Naive thymus-derived CD4-positive, alpha-beta T cell (primary cell): ENCODE measurements around the gene RPL38. TPM values are rescaled to one million over a fixed set of nuclear protein-coding genes. Genes with fewer than 3 reads are reported as not detected.
A peak's percentile ranks its signal among the peaks of the same experiment; 100 is the strongest.

Source experiments
- ATAC-seq: fragments of 150-1000 bp; cut with Tn5 transposase; 2 replicates; pipeline ENCODE4 v1.10.0; 2021; ENCODE audit warnings: mild to moderate bottlenecking, moderate library complexity
- CTCF ChIA-PET: fragments of 350-600 bp; sonication (Branson Sonifier 250); formaldehyde crosslinking; loops from one replicate; lab custom pipeline; 2021; ENCODE audit warnings: antibody characterized with exemption; lab: Charles Lee
- POLR2A ChIA-PET: fragments of 350-600 bp; sonication (Branson Sonifier 250); formaldehyde crosslinking; loops from one replicate; lab custom pipeline; 2021; ENCODE audit warnings: antibody characterized with exemption, inconsistent platforms; lab: Charles Lee
- DNase-seq, 9 donors: peaks; one replicate each; pipeline versions ENCODE4 v3.0.0 to v3.0.0-alpha.2; 2020 to 2022; ENCODE audit warnings: mixed read lengths in 1 of 9
- H3K27ac ChIP-seq: one replicate; pipeline ENCODE4 v1.7.0; 2013; ENCODE audit warnings: mild to moderate bottlenecking, low read depth, low read length, moderate library complexity
- H3K27me3 ChIP-seq, 2 donors: one replicate each; pipeline ENCODE4 v1.7.0; 2013; ENCODE audit warnings: low read length in 2 of 2, mild to moderate bottlenecking in 2 of 2, moderate library complexity in 2 of 2; ENCODE audit not compliant: control insufficient read depth in 2 of 2, insufficient read depth in 2 of 2
- H3K36me3 ChIP-seq, 3 experiments: 1 replicate in 2 of 3; 2 replicates in 1 of 3; pipeline ENCODE4 v1.7.0; 2013; ENCODE audit warnings: low read length in 3 of 3, mild to moderate bottlenecking in 3 of 3, moderate library complexity in 1 of 3; ENCODE audit not compliant: insufficient read depth in 3 of 3, control insufficient read depth in 2 of 3
- H3K4me1 ChIP-seq, 2 donors: one replicate each; pipeline ENCODE4 v1.7.0; 2013; ENCODE audit warnings: low read length in 2 of 2, mild to moderate bottlenecking in 2 of 2, moderate library complexity in 1 of 2; ENCODE audit not compliant: control insufficient read depth in 2 of 2, insufficient read depth in 2 of 2
- H3K4me3 ChIP-seq: 2 replicates; pipeline ENCODE4 v1.7.0; 2013; ENCODE audit warnings: mild to moderate bottlenecking, low read length
- H3K9me3 ChIP-seq, 3 experiments: 1 replicate in 2 of 3; 2 replicates in 1 of 3; pipeline ENCODE4 v1.7.0; 2013; ENCODE audit warnings: low read length in 3 of 3; ENCODE audit not compliant: control insufficient read depth in 2 of 3
- H3K27ac Mint-ChIP-seq, 9 donors: one replicate each; pipeline ENCODE4 v1.8.0; 2020 to 2022; ENCODE audit warnings: mixed read lengths in 9 of 9, mild to moderate bottlenecking in 8 of 9, moderate library complexity in 5 of 9, inconsistent platforms in 2 of 9
- H3K27me3 Mint-ChIP-seq, 5 donors: one replicate each; pipeline ENCODE4 v1.8.0; 2021 to 2022; ENCODE audit warnings: mixed read lengths in 5 of 5, mild to moderate bottlenecking in 1 of 5
- H3K36me3 Mint-ChIP-seq, 5 donors: one replicate each; pipeline ENCODE4 v1.8.0; 2020 to 2022; ENCODE audit warnings: mixed read lengths in 5 of 5, mild to moderate bottlenecking in 3 of 5, inconsistent platforms in 1 of 5
- H3K4me1 Mint-ChIP-seq, 7 donors: one replicate each; pipeline ENCODE4 v1.8.0; 2020 to 2022; ENCODE audit warnings: mixed read lengths in 7 of 7, mild to moderate bottlenecking in 3 of 7, inconsistent platforms in 1 of 7
- H3K4me3 Mint-ChIP-seq, 10 donors: one replicate each; pipeline ENCODE4 v1.8.0; 2020 to 2022; ENCODE audit warnings: mild to moderate bottlenecking in 10 of 10, mixed read lengths in 10 of 10, moderate library complexity in 6 of 10, inconsistent platforms in 2 of 10
- H3K9me3 Mint-ChIP-seq, 11 donors: one replicate each; pipeline ENCODE4 v1.8.0; 2020 to 2022; ENCODE audit warnings: mixed read lengths in 11 of 11, mild to moderate bottlenecking in 4 of 11, inconsistent platforms in 1 of 11, moderate library complexity in 1 of 11
- intact Hi-C, 2 donors: fragments of 100-400 bp; cut with micrococcal nuclease; formaldehyde crosslinking; loops; one replicate each; pipeline ENCODE4 v1.15.1; 2023
- polyA plus RNA-seq, 2 donors: library from polyadenylated mRNA; unstranded; fragments of 300-500 nt; fragmentation: Illumina TruSeq; gene quantifications; one replicate each; pipeline ENCODE4 v1.2.3, GENCODE V29; 2021
- total RNA-seq, 6 experiments: library from RNA in 5 of 6; stranded (reverse) in 5 of 6; gene quantifications; 1 replicate in 5 of 6; 2 replicates in 1 of 6; pipeline ENCODE4 v1.2.3 and lab custom pipeline; 2021 to 2026

The RPL38 gene
- total and polyA plus RNA-seq, 7 experiments from 2014 or later = 1,097 to 2,553 (median 2,002) TPM

DNA sequence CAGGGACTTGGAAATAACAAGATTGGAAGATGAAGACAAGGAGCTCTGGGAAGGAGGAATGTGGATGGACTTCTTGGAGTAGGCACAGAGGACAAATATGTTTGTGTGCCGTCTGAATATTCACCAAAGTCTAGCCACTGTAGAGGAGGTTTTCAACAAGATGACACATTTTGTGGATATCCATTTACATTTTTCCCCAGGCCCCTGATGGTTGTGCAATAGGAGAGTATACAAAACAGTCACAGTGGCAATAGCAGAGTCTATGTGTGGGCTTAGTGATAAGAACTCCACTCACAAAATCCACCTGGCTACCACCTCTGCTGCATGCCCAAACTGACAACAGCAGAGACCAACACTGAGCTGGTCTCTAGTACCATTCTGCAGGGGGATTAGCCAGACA, 32.6 kb upstream of the RPL38 start:
- POLR2A ChIA-PET = no interaction called here
- intact Hi-C loops = no loop called here
- H3K9me3 ChIP-seq = no peaks in the 10 kb centered on the region
- H3K36me3 ChIP-seq = no peaks in the 10 kb centered on the region
- H3K27ac Mint-ChIP-seq = no peak overlapping the region
- no peaks in the 10 kb centered on the region for H3K4me1 ChIP-seq
- H3K27me3 ChIP-seq = no peaks in the 10 kb centered on the region
- DNase-seq (no peak), ATAC-seq (no peak)
- peaks cover 24 to 40% (median 31%) of the 10 kb centered on the region in 5 donors for H3K27me3 Mint-ChIP-seq
- no peaks in the 10 kb centered on the region for H3K4me1 Mint-ChIP-seq
- no peaks in the 10 kb centered on the region for H3K36me3 Mint-ChIP-seq
- H3K4me3 ChIP-seq = no peak overlapping the region
- H3K4me3 Mint-ChIP-seq = no peak overlapping the region
- H3K9me3 Mint-ChIP-seq = no peaks in the 10 kb centered on the region
- H3K27ac ChIP-seq = no peak overlapping the region
- CTCF ChIA-PET = no interaction called here

DNA sequence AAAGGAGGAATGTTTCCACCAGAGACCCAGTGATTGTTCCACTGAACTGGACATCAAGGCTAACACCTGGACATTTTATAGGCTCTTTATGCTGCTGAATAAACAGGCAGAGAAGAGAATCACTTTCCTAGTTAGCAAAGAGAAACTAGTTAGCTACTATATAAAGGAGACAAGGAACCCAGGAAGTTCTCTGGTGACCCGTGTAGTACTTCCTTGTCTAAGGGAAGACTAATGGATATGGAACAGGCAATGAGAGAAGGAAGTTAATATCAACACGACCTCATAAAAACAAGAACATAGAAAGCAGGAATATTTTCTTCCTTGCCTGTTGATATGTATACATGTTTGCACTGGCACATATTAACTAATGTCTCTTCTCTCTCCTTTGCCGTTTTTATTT, 30.8 kb upstream of the RPL38 start:
- no peaks in the 10 kb centered on the region for H3K4me1 ChIP-seq
- ATAC-seq = no peak
- H3K27ac ChIP-seq = no peak overlapping the region
- H3K9me3 Mint-ChIP-seq = no peaks in the 10 kb centered on the region
- H3K4me1 Mint-ChIP-seq = peaks cover 0 to 3% (median 0%) of the 10 kb centered on the region in 7 donors
- H3K27me3 Mint-ChIP-seq = peaks cover 22 to 40% (median 31%) of the 10 kb centered on the region in 5 donors
- no peak overlapping the region for H3K4me3 ChIP-seq
- DNase-seq = no peak
- no peaks in the 10 kb centered on the region for H3K36me3 Mint-ChIP-seq
- CTCF ChIA-PET = no interaction called here
- no peaks in the 10 kb centered on the region for H3K9me3 ChIP-seq
- H3K36me3 ChIP-seq = no peaks in the 10 kb centered on the region
- intact Hi-C loops = no loop called here
- no peak overlapping the region for H3K27ac Mint-ChIP-seq
- POLR2A ChIA-PET = no interaction called here
- no peaks in the 10 kb centered on the region for H3K27me3 ChIP-seq
- no peak overlapping the region for H3K4me3 Mint-ChIP-seq

DNA sequence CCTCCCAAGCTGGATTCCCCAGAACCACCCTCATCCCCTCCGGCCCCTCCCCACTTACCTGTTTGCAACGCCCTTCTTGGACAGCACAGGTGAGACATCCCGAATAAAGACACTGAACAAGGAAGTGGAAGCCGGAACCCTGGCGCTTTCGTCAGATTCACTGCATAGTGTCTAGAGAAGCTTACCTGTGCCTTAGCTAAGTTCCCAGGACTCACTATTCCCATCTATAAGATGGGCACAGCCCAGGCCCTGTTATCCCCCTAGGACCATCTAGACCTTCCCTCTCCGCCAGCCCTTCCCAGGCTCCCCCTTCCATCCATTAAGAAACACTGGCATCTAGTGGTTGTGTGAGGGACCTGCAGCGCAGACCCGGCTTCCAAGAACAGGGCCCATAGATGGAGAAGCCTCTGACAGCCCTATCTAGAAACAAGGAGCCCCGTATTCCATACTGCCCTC, 26.9 kb upstream of the RPL38 start:
- Mint-ChIP-seq H3K36me3 (no peaks in the 10 kb centered on the region), H3K27me3 (peaks cover 12 to 33% (median 27%) of the 10 kb centered on the region in 5 donors), H3K9me3 (no peaks in the 10 kb centered on the region), H3K27ac (no peak overlapping the region), H3K4me1 (peaks cover 0 to 3% (median 0%) of the 10 kb centered on the region in 7 donors), H3K4me3 (no peak overlapping the region)
- H3K27ac ChIP-seq = no peak overlapping the region
- POLR2A ChIA-PET = no interaction called here
- H3K4me3 ChIP-seq = no peak overlapping the region
- H3K4me1 ChIP-seq = no peaks in the 10 kb centered on the region
- peak in 6 of 9 donors; percentile 13 to 32 (median 22) for DNase-seq
- CTCF ChIA-PET = interaction anchor here (1.0 to 2.2 kb wide), 3 partner anchors 181 to 749 kb away, joined by 3 to 8 read pairs (median 3); no protein-coding TSS in a partner anchor
- no peaks in the 10 kb centered on the region for H3K36me3 ChIP-seq
- intact Hi-C loops = loop anchor here in 1 of 2 donors (2.0 kb wide), 1 partner anchor 530 kb away; no protein-coding TSS in a partner anchor
- no peaks in the 10 kb centered on the region for H3K27me3 ChIP-seq
- H3K9me3 ChIP-seq = no peaks in the 10 kb centered on the region
- ATAC-seq = peak; percentile 56

DNA sequence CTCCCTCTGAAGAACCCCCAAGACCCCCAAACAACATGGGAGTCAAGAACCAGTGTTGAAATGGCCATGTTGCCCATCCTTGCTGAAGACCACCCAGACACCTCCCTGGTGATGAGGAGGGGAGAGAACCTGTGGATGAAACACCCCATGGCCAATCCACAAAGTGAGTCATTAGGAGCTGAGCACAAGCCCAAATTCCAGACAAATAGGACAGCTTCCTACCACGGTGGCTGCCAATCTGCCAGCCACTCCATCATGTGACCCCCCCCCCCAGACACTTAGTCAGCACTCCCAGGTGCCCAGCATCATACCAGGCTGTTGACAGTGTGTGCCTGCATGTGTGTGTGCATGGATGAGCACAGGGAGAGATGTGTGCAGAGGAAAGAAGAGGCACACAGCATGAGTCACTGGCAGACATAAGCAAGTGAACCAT, 26.4 kb upstream of the RPL38 start:
- POLR2A ChIA-PET = no interaction called here
- Histone ChIP-seq H3K27ac (no peak overlapping the region), H3K36me3 (no peaks in the 10 kb centered on the region), H3K4me1 (no peaks in the 10 kb centered on the region), H3K9me3 (no peaks in the 10 kb centered on the region), H3K27me3 (no peaks in the 10 kb centered on the region), H3K4me3 (no peak overlapping the region)
- no peak for DNase-seq
- Mint-ChIP-seq H3K4me3 (no peak overlapping the region), H3K36me3 (no peaks in the 10 kb centered on the region), H3K27me3 (peaks cover 11 to 35% (median 27%) of the 10 kb centered on the region in 5 donors), H3K4me1 (peaks cover 0 to 3% (median 0%) of the 10 kb centered on the region in 7 donors), H3K9me3 (no peaks in the 10 kb centered on the region), H3K27ac (no peak overlapping the region)
- intact Hi-C loops = loop anchor here in 1 of 2 donors (2.0 kb wide), 1 partner anchor 530 kb away; no protein-coding TSS in a partner anchor
- no peak for ATAC-seq
- CTCF ChIA-PET = interaction anchor here (1.0 to 2.2 kb wide), 3 partner anchors 181 to 749 kb away, joined by 3 to 8 read pairs (median 3); no protein-coding TSS in a partner anchor

DNA sequence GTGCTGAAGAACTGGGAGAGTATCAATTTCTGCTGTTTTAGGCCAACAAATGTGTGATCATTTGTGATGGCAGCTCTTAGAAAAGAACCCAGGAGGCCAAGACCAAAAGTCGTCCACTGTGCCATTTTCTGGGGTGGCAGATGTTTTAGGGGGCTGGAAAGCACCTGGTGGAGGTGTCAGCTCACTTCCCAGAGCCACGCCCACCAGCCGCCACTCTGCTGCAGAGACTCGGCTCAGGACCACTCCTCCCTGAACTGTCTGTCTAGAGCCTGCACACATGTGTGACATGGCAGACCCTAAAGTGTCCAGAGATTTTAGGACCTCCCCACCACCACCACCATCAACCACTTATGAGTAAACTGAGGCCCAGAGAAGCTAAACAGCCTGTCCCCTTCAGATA, 23.9 kb upstream of the RPL38 start:
- Mint-ChIP-seq H3K9me3 (no peaks in the 10 kb centered on the region), H3K4me1 (peaks cover 0 to 3% (median 0%) of the 10 kb centered on the region in 7 donors), H3K36me3 (no peaks in the 10 kb centered on the region), H3K27me3 (peaks cover 11 to 37% (median 21%) of the 10 kb centered on the region in 5 donors), H3K4me3 (no peak overlapping the region), H3K27ac (no peak overlapping the region)
- H3K27ac ChIP-seq = no peak overlapping the region
- POLR2A ChIA-PET = interaction anchor here (0.8 kb wide), 1 partner anchor 18 kb away, joined by 3 read pairs; no protein-coding TSS in a partner anchor
- ATAC-seq = no peak
- CTCF ChIA-PET = no interaction called here
- DNase-seq = no peak
- no peak overlapping the region for H3K4me3 ChIP-seq
- H3K4me1 ChIP-seq = no peaks in the 10 kb centered on the region
- H3K9me3 ChIP-seq = no peaks in the 10 kb centered on the region
- H3K36me3 ChIP-seq = no peaks in the 10 kb centered on the region
- H3K27me3 ChIP-seq = no peaks in the 10 kb centered on the region
- intact Hi-C loops = no loop called here

DNA sequence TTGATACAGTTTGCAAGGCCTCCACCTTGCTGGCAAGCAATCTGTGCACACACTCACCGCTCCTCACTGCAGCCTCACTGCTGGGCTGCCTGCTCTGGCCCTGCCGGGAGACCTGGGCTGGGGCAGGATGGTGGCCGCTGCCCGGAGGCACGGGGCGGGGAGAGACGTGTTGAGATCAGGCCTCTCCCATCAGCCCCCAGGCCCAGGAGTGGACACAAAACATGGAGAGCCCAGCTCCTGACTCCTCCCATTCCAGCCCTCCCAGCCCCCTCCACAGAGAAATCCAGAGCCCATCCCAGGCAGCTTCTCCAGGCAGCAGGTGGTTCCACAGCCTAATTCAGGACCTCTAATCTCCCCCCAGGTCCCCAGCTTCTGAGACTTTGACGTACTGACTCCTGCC, 23.1 kb upstream of the RPL38 start:
- Histone ChIP-seq H3K27me3 (no peaks in the 10 kb centered on the region), H3K9me3 (no peaks in the 10 kb centered on the region), H3K4me3 (no peak overlapping the region), H3K4me1 (no peaks in the 10 kb centered on the region), H3K27ac (no peak overlapping the region), H3K36me3 (no peaks in the 10 kb centered on the region)
- DNase-seq (no peak), ATAC-seq (no peak)
- POLR2A ChIA-PET = interaction anchor here (0.8 kb wide), 1 partner anchor 17 kb away, joined by 3 read pairs; no protein-coding TSS in a partner anchor
- CTCF ChIA-PET = no interaction called here
- Mint-ChIP-seq H3K27me3 (peaks cover 11 to 33% (median 16%) of the 10 kb centered on the region in 5 donors), H3K4me1 (peaks cover 0 to 3% (median 0%) of the 10 kb centered on the region in 7 donors), H3K36me3 (no peaks in the 10 kb centered on the region), H3K9me3 (no peaks in the 10 kb centered on the region), H3K27ac (no peak overlapping the region), H3K4me3 (no peak overlapping the region)
- intact Hi-C loops = no loop called here

DNA sequence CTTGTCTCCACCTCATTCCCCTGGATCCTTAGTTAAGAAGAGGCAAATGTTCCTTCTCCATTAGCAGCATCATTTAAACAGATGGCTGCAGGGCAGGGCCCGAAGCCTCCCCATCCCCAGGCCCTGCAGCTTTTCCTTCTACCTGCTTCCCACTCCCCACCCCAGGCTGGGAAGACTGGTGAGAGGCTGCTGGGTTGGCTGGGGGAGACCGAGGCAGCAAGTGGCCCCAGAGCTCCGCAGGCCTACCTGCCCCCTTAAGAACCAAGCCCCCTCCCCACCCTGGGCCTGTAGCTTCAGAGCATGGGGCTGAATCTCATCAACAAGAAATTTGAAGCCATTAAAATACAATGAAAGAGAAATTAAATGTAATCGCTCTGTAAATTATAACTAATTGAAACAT, 22.1 kb upstream of the RPL38 start:
- H3K27ac Mint-ChIP-seq = no peak overlapping the region

More for the DNA sequence above, 22.1 kb upstream of the RPL38 start:
- CTCF ChIA-PET = interaction anchor here (0.7 kb wide), 1 partner anchor 758 kb away, joined by 3 read pairs; no protein-coding TSS in a partner anchor
- Mint-ChIP-seq H3K36me3 (no peaks in the 10 kb centered on the region), H3K27me3 (peaks cover 8 to 35% (median 12%) of the 10 kb centered on the region in 5 donors), H3K4me1 (peaks cover 0 to 3% (median 0%) of the 10 kb centered on the region in 7 donors), H3K4me3 (no peak overlapping the region), H3K9me3 (peaks cover 0 to 2% (median 0%) of the 10 kb centered on the region in 11 donors)
- Histone ChIP-seq H3K4me1 (no peaks in the 10 kb centered on the region), H3K9me3 (no peaks in the 10 kb centered on the region), H3K36me3 (no peaks in the 10 kb centered on the region), H3K4me3 (no peak overlapping the region), H3K27ac (no peak overlapping the region), H3K27me3 (no peaks in the 10 kb centered on the region)
- no peak for ATAC-seq
- intact Hi-C loops = no loop called here
- DNase-seq = no peak
- POLR2A ChIA-PET = no interaction called here
